ENCODE results near the gene PRPF40A.

Gene PRPF40A

GRCh38 chr2:152674334-152674733 lies 42.9 kb downstream of the PRPF40A start:
- no peaks in the 10 kb centered on the region for H3K9me3 ChIP-seq
- H3K27me3 ChIP-seq: no peaks in the 10 kb centered on the region
- no peak overlapping the region for H3K4me3 ChIP-seq (ENCODE audit: low read depth, low read length)
- no peak for DNase-seq
- H3K4me1 ChIP-seq: no peaks in the 10 kb centered on the region
- peaks cover 19% of the 10 kb centered on the region for H3K36me3 ChIP-seq
- TF ChIP-seq, protein P1, sequence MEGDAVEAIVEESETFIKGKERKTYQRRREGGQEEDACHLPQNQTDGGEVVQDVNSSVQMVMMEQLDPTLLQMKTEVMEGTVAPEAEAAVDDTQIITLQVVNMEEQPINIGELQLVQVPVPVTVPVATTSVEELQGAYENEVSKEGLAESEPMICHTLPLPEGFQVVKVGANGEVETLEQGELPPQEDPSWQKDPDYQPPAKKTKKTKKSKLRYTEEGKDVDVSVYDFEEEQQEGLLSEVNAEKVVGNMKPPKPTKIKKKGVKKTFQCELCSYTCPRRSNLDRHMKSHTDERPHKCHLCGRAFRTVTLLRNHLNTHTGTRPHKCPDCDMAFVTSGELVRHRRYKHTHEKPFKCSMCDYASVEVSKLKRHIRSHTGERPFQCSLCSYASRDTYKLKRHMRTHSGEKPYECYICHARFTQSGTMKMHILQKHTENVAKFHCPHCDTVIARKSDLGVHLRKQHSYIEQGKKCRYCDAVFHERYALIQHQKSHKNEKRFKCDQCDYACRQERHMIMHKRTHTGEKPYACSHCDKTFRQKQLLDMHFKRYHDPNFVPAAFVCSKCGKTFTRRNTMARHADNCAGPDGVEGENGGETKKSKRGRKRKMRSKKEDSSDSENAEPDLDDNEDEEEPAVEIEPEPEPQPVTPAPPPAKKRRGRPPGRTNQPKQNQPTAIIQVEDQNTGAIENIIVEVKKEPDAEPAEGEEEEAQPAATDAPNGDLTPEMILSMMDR (IDR thresholded peaks at IDR 0.05; ENCODE audit: low read depth, low read length): no peak

DNA sequence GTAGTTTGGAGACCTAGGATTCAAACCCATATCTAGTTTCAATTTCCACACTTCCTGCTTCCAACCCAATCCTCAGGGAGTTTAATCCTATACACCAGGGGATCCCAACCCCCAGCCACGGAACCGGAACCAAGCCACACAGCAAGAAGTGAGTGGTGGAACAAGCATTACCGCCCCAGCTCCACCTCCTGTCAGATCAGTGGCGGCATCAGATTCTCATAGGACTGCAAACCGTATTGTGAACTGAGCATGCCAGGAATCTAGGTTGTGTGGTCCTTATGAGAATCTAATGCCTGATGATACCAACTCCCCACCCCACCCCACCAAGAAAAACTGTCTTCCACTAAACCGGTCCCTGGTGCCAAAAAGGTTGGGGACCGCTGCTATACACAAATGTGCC lies 52.5 kb downstream of the PRPF40A start:
- peaks cover 10% of the 10 kb centered on the region; the same call in 1 of the 2 replicates for H3K36me3 ChIP-seq
- no peak overlapping the region for H3K4me3 ChIP-seq (ENCODE audit: low read depth, low read length)
- H3K9me3 ChIP-seq: no peaks in the 10 kb centered on the region
- TF ChIP-seq, protein P1 (IDR thresholded peaks at IDR 0.05; ENCODE audit: low read depth, low read length): no peak
- no peaks in the 10 kb centered on the region for H3K27me3 ChIP-seq
- DNase-seq: no peak
- no peaks in the 10 kb centered on the region for H3K4me1 ChIP-seq

GRCh38 chr2:152661076-152661475 lies 56.2 kb downstream of the PRPF40A start:
- Histone ChIP-seq H3K4me3 (ENCODE audit: low read depth, low read length) (no peak overlapping the region), H3K27me3 (no peaks in the 10 kb centered on the region), H3K36me3 (peaks cover 8% of the 10 kb centered on the region; the same call in 1 of the 2 replicates), H3K4me1 (no peaks in the 10 kb centered on the region), H3K9me3 (no peaks in the 10 kb centered on the region)
- DNase-seq: no peak
- TF ChIP-seq, protein P1 (IDR thresholded peaks at IDR 0.05; ENCODE audit: low read depth, low read length): no peak

DNA sequence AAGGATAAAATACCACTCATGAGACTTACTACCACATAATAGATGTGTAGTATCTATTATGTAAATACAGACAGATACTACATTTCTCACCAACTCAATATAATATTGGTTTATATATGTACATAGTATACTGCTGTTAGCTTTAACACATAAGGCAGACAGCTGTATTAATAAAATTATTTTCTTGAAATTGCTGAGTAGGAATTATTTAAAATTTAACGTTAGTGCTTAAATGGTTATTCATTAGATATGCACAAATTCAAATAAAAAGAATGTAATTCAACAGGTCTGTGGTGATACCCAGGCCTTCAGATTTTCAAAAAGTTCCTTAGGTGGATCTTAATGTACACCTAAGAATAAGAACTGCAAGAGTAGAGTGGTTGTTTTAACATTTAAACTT lies 59.0 kb downstream of the PRPF40A start:
- H3K36me3 ChIP-seq: peaks cover 8% of the 10 kb centered on the region; the same call in 1 of the 2 replicates
- TF ChIP-seq, protein P1 (IDR thresholded peaks at IDR 0.05; ENCODE audit: low read depth, low read length): no peak

GRCh38 chr2:152657043-152657442 lies 60.2 kb downstream of the PRPF40A start:
- Histone ChIP-seq H3K9me3 (no peaks in the 10 kb centered on the region), H3K4me1 (no peaks in the 10 kb centered on the region), H3K4me3 (ENCODE audit: low read depth, low read length) (no peak overlapping the region), H3K36me3 (peaks cover 8% of the 10 kb centered on the region), H3K27me3 (no peaks in the 10 kb centered on the region)
- TF ChIP-seq, protein P1 (IDR thresholded peaks at IDR 0.05; ENCODE audit: low read depth, low read length): no peak
- DNase-seq: no peak

More for the DNA sequence above, 59.0 kb downstream of the PRPF40A start:
- no peak overlapping the region for H3K4me3 ChIP-seq (ENCODE audit: low read depth, low read length)
- no peaks in the 10 kb centered on the region for H3K9me3 ChIP-seq
- H3K27me3 ChIP-seq: no peaks in the 10 kb centered on the region
- no peak for DNase-seq
- no peaks in the 10 kb centered on the region for H3K4me1 ChIP-seq

GRCh38 chr2:152655880-152656279 lies 61.4 kb downstream of the PRPF40A start:
- no peaks in the 10 kb centered on the region for H3K4me1 ChIP-seq
- no peak overlapping the region for H3K4me3 ChIP-seq (ENCODE audit: low read depth, low read length)
- no peaks in the 10 kb centered on the region for H3K27me3 ChIP-seq
- no peak for DNase-seq
- H3K36me3 ChIP-seq: peaks cover 8% of the 10 kb centered on the region
- TF ChIP-seq, protein P1 (IDR thresholded peaks at IDR 0.05; ENCODE audit: low read depth, low read length): no peak
- no peaks in the 10 kb centered on the region for H3K9me3 ChIP-seq
